Measurements from ENCODE around the gene PCNT.
"Not testable (repeated sequence)": the region's sequence is repeated elsewhere in the genome, so short reads cannot be mapped to it uniquely, and the experiment has no call there.

The PCNT gene

GRCh38 chr21:46368533-46369285, 44.8 kb downstream of the PCNT start:
- Histone ChIP-seq H3K27ac (ENCODE audit: low read depth in 2 of 2, low read length in 2 of 2) (no peak overlapping the region), H3K4me3 (ENCODE audit: low read length in 2 of 2) (no peak overlapping the region), H3K9me3 (ENCODE audit: control insufficient read depth in 2 of 2, low read length in 2 of 2) (no peaks in the 10 kb centered on the region), H3K27me3 (ENCODE audit: control insufficient read depth in 2 of 2, insufficient read depth in 2 of 2, low read length in 2 of 2) (no peaks in the 10 kb centered on the region), H3K4me1 (ENCODE audit: control insufficient read depth in 2 of 2, insufficient read depth in 2 of 2, low read length in 2 of 2) (no peaks in the 10 kb centered on the region), H3K36me3 (ENCODE audit: control insufficient read depth in 2 of 2, insufficient read depth in 2 of 2, low read length in 2 of 2) (peaks cover 26 to 36% of the 10 kb centered on the region in 2 donors), H3K9ac (ENCODE audit: low read depth in 1 of 2, low read length in 2 of 2) (no peak overlapping the region)

- Histone ChIP-seq H3K27ac (ENCODE audit: low read depth in 2 of 2, low read length in 2 of 2) (no peak overlapping the region), H3K27me3 (ENCODE audit: control insufficient read depth in 2 of 2, insufficient read depth in 2 of 2, low read length in 2 of 2) (no peaks in the 10 kb centered on the region), H3K4me3 (ENCODE audit: low read length in 2 of 2) (no peak overlapping the region), H3K36me3 (ENCODE audit: control insufficient read depth in 2 of 2, insufficient read depth in 2 of 2, low read length in 2 of 2) (peaks cover 27 to 28% of the 10 kb centered on the region in 2 donors), H3K9ac (ENCODE audit: low read depth in 1 of 2, low read length in 2 of 2) (no peak overlapping the region), H3K4me1 (ENCODE audit: control insufficient read depth in 2 of 2, insufficient read depth in 2 of 2, low read length in 2 of 2) (no peaks in the 10 kb centered on the region), H3K9me3 (ENCODE audit: control insufficient read depth in 2 of 2, low read length in 2 of 2) (no peaks in the 10 kb centered on the region)
Observed at GRCh38 chr21:46369520-46370235, 45.7 kb downstream of the PCNT start.

GRCh38 chr21:46371204-46372013, 47.5 kb downstream of the PCNT start:
- Histone ChIP-seq H3K36me3 (ENCODE audit: control insufficient read depth in 2 of 2, insufficient read depth in 2 of 2, low read length in 2 of 2) (peaks cover 18 to 24% of the 10 kb centered on the region in 2 donors), H3K27me3 (ENCODE audit: control insufficient read depth in 2 of 2, insufficient read depth in 2 of 2, low read length in 2 of 2) (no peaks in the 10 kb centered on the region), H3K9me3 (ENCODE audit: control insufficient read depth in 2 of 2, low read length in 2 of 2) (no peaks in the 10 kb centered on the region), H3K4me1 (ENCODE audit: control insufficient read depth in 2 of 2, insufficient read depth in 2 of 2, low read length in 2 of 2) (no peaks in the 10 kb centered on the region), H3K4me3 (ENCODE audit: low read length in 2 of 2) (no peak overlapping the region), H3K27ac (ENCODE audit: low read depth in 2 of 2, low read length in 2 of 2) (no peak overlapping the region), H3K9ac (ENCODE audit: low read depth in 1 of 2, low read length in 2 of 2) (no peak overlapping the region)

GRCh38 chr21:46372014-46372485, 48.1 kb downstream of the PCNT start:
- H3K27me3 ChIP-seq (ENCODE audit: control insufficient read depth in 2 of 2, insufficient read depth in 2 of 2, low read length in 2 of 2): no peaks in the 10 kb centered on the region
- no peaks in the 10 kb centered on the region for H3K4me1 ChIP-seq (ENCODE audit: control insufficient read depth in 2 of 2, insufficient read depth in 2 of 2, low read length in 2 of 2)
- no peak overlapping the region for H3K9ac ChIP-seq (ENCODE audit: low read depth in 1 of 2, low read length in 2 of 2)
- H3K9me3 ChIP-seq (ENCODE audit: control insufficient read depth in 2 of 2, low read length in 2 of 2): no peaks in the 10 kb centered on the region
- H3K27ac ChIP-seq (ENCODE audit: low read depth in 2 of 2, low read length in 2 of 2): no peak overlapping the region
- no peak overlapping the region for H3K4me3 ChIP-seq (ENCODE audit: low read length in 2 of 2)
- H3K36me3 ChIP-seq (ENCODE audit: control insufficient read depth in 2 of 2, insufficient read depth in 2 of 2, low read length in 2 of 2): peaks cover 12 to 19% of the 10 kb centered on the region in 2 donors

- not testable (repeated sequence) for H3K9me3 ChIP-seq (ENCODE audit: control insufficient read depth in 2 of 2, low read length in 2 of 2); H3K27me3 ChIP-seq (ENCODE audit: control insufficient read depth in 2 of 2, insufficient read depth in 2 of 2, low read length in 2 of 2); H3K4me3 ChIP-seq (ENCODE audit: low read length in 2 of 2); H3K9ac ChIP-seq (ENCODE audit: low read depth in 1 of 2, low read length in 2 of 2); H3K27ac ChIP-seq (ENCODE audit: low read depth in 2 of 2, low read length in 2 of 2); H3K4me1 ChIP-seq (ENCODE audit: control insufficient read depth in 2 of 2, insufficient read depth in 2 of 2, low read length in 2 of 2)
- peaks cover 11 to 17% of the 10 kb centered on the region in 2 donors for H3K36me3 ChIP-seq (ENCODE audit: control insufficient read depth in 2 of 2, insufficient read depth in 2 of 2, low read length in 2 of 2)
Observed at GRCh38 chr21:46372947-46373346, 49.0 kb downstream of the PCNT start.

GRCh38 chr21:46374761-46375389, 50.9 kb downstream of the PCNT start:
- no peaks in the 10 kb centered on the region for H3K9me3 ChIP-seq (ENCODE audit: control insufficient read depth in 2 of 2, low read length in 2 of 2)
- H3K9ac ChIP-seq (ENCODE audit: low read depth in 1 of 2, low read length in 2 of 2): no peak overlapping the region
- H3K36me3 ChIP-seq (ENCODE audit: control insufficient read depth in 2 of 2, insufficient read depth in 2 of 2, low read length in 2 of 2): peaks cover 13 to 18% of the 10 kb centered on the region in 2 donors
- no peak overlapping the region for H3K4me3 ChIP-seq (ENCODE audit: low read length in 2 of 2)
- H3K4me1 ChIP-seq (ENCODE audit: control insufficient read depth in 2 of 2, insufficient read depth in 2 of 2, low read length in 2 of 2): no peaks in the 10 kb centered on the region
- H3K27ac ChIP-seq (ENCODE audit: low read depth in 2 of 2, low read length in 2 of 2): no peak overlapping the region
- no peaks in the 10 kb centered on the region for H3K27me3 ChIP-seq (ENCODE audit: control insufficient read depth in 2 of 2, insufficient read depth in 2 of 2, low read length in 2 of 2)

GRCh38 chr21:46375560-46376230, 51.7 kb downstream of the PCNT start:
- no peak overlapping the region for H3K4me3 ChIP-seq (ENCODE audit: low read length in 2 of 2)
- H3K27ac ChIP-seq (ENCODE audit: low read depth in 2 of 2, low read length in 2 of 2): no peak overlapping the region
- H3K36me3 ChIP-seq (ENCODE audit: control insufficient read depth in 2 of 2, insufficient read depth in 2 of 2, low read length in 2 of 2): peaks cover 13 to 18% of the 10 kb centered on the region in 2 donors
- H3K27me3 ChIP-seq (ENCODE audit: control insufficient read depth in 2 of 2, insufficient read depth in 2 of 2, low read length in 2 of 2): no peaks in the 10 kb centered on the region
- no peaks in the 10 kb centered on the region for H3K4me1 ChIP-seq (ENCODE audit: control insufficient read depth in 2 of 2, insufficient read depth in 2 of 2, low read length in 2 of 2)
- H3K9me3 ChIP-seq (ENCODE audit: control insufficient read depth in 2 of 2, low read length in 2 of 2): no peaks in the 10 kb centered on the region
- H3K9ac ChIP-seq (ENCODE audit: low read depth in 1 of 2, low read length in 2 of 2): no peak overlapping the region

- Histone ChIP-seq H3K4me3 (ENCODE audit: low read length in 2 of 2) (no peak overlapping the region), H3K27me3 (ENCODE audit: control insufficient read depth in 2 of 2, insufficient read depth in 2 of 2, low read length in 2 of 2) (no peaks in the 10 kb centered on the region), H3K27ac (ENCODE audit: low read depth in 2 of 2, low read length in 2 of 2) (no peak overlapping the region), H3K36me3 (ENCODE audit: control insufficient read depth in 2 of 2, insufficient read depth in 2 of 2, low read length in 2 of 2) (peaks cover 13 to 18% of the 10 kb centered on the region in 2 donors), H3K9ac (ENCODE audit: low read depth in 1 of 2, low read length in 2 of 2) (no peak overlapping the region), H3K9me3 (ENCODE audit: control insufficient read depth in 2 of 2, low read length in 2 of 2) (no peaks in the 10 kb centered on the region), H3K4me1 (ENCODE audit: control insufficient read depth in 2 of 2, insufficient read depth in 2 of 2, low read length in 2 of 2) (no peaks in the 10 kb centered on the region)
Observed at GRCh38 chr21:46376231-46376628, 52.3 kb downstream of the PCNT start.

- Histone ChIP-seq H3K4me3 (ENCODE audit: low read length in 2 of 2) (no peak overlapping the region), H3K36me3 (ENCODE audit: control insufficient read depth in 2 of 2, insufficient read depth in 2 of 2, low read length in 2 of 2) (peaks cover 7 to 15% of the 10 kb centered on the region in 2 donors), H3K27ac (ENCODE audit: low read depth in 2 of 2, low read length in 2 of 2) (no peak overlapping the region), H3K9me3 (ENCODE audit: control insufficient read depth in 2 of 2, low read length in 2 of 2) (no peaks in the 10 kb centered on the region), H3K27me3 (ENCODE audit: control insufficient read depth in 2 of 2, insufficient read depth in 2 of 2, low read length in 2 of 2) (no peaks in the 10 kb centered on the region), H3K4me1 (ENCODE audit: control insufficient read depth in 2 of 2, insufficient read depth in 2 of 2, low read length in 2 of 2) (no peaks in the 10 kb centered on the region), H3K9ac (ENCODE audit: low read depth in 1 of 2, low read length in 2 of 2) (no peak overlapping the region)
Observed at GRCh38 chr21:46376856-46377453, 53.0 kb downstream of the PCNT start.

Data from mucosa of rectum (tissue), 2 donors.